HG03135 (cell line): ENCODE data around the gene GAREM2.

Experiments used
- ATAC-seq: cut with Tn5 transposase; IDR thresholded peaks from one replicate; pipeline ENCODE4 v1.9.1; 2021; ENCODE audit warnings: mild to moderate bottlenecking, moderate library complexity; ENCODE audit not compliant: unreplicated experiment

The GAREM2 gene

GRCh38 chr2:26185954-26186770 lies 13.3 kb downstream of the GAREM2 start:
- ATAC-seq: no peak

GRCh38 chr2:26187114-26187513 lies 14.2 kb downstream of the GAREM2 start:
- no peak for ATAC-seq

DNA sequence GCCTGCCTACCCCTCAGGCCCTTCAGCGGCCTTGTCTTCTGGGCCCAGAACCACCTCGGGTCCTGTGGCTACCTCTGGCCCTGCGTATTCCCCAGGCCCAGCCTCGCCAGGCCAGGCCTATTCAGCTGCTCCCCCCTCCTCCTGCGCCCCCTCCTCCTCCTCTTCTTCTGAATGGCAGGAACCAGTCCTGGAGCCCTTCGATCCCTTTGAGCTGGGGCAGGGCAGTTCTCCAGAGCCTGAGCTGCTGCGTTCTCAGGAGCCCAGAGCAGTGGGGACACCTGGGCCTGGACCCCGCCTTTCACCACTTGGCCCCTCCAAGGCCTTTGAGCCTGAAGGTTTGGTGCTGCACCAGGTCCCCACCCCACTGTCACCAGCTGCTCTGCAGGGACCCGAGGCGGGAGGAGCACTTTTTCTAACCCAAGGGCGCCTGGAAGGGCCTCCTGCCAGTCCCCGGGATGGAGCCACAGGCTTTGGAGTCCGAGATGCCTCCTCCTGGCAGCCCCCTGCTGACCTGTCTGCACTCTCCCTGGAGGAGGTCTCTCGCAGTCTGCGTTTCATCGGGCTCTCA lies 14.7 kb downstream of the GAREM2 start:
- no peak for ATAC-seq

DNA sequence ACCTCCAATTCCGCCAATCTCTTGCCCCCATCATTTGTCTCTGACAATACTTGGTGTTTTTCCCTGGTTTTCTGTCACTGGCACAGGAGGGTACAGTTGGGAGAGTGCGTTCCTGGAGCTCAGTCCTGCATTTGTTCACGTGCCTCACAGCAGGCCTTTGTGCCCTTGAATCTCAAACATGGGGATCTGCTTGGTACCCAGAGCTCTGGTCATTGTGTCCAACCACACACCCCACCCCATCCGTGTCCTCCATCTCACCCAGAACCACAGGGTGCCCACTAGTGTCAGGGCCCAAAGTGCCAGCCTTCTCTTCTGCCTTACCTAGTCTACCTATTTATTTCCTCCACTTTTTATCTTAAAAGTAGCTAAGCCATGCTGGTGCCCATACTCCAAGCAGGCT lies 16.2 kb downstream of the GAREM2 start:
- no peak for ATAC-seq

DNA sequence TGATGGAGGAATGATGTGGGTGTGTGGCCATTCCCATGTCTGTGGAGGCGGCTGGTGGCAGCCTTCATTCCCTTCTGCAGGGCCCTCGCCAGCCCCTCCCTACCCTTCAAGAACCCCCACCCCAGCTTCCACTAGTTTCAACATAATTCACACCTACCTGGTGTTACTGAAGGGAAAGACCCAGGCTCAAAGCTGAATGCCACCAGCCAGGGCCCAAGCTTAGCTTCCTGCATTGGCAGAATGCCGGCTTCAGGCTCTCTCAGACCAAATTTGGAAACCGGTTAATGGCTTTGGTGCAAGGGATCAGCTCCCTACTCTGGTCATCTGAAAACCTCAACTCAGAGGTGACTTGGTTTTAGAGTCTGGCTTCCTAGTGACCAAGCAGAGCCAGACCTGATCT lies 16.9 kb downstream of the GAREM2 start:
- no peak for ATAC-seq

GRCh38 chr2:26190369-26190768 lies 17.5 kb downstream of the GAREM2 start:
- no peak for ATAC-seq

DNA sequence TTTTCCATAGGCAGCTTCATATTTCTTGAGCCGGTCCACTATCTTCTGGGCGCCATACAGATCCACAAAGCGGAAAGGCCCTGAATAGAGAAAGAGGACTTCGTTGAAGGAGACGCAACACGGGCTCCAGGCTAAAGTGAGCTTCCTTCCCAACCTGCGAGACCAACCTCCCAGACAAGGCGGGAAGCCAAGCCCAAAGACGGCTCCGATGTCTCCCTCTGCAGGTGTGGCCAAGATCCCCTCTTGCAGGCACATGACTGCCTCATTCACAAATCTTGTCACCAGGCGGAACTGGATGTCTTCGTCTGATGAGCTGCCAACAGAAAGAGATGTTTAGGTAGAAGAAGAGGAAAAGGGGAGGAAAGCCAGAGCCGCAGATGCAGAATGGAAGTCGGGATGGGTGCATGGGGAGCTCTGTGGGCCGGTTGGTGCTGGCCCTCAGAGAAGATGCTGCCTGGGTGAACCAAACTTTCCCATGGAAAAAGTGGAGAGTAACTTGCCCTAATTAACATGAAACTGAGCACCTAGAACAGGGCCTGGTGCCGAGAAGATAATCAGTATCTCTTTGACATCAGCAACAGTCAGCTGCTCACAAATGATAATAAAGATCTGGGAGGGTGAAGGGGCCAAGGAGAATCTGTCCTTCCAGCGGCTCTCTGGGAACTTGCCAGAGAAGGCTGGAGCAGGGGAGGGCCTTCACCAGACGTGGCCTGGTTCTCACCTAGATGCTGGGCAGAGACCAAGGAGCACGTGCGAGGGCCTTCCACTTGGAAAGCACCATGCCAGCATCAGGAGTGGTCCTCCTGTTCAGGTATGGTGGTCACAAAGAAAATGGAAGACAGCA lies 18.6 kb downstream of the GAREM2 start:
- no peak for ATAC-seq

- ATAC-seq: no peak
These were observed 20.8 kb downstream of the GAREM2 start for GRCh38 chr2:26193578-26194231.

- no peak for ATAC-seq
These were observed 22.4 kb downstream of the GAREM2 start for GRCh38 chr2:26195040-26195984.

- no peak for ATAC-seq
These were observed 24.0 kb downstream of the GAREM2 start for GRCh38 chr2:26196683-26197418.

- ATAC-seq: no peak
These were observed 24.6 kb downstream of the GAREM2 start for GRCh38 chr2:26197516-26197915.

DNA sequence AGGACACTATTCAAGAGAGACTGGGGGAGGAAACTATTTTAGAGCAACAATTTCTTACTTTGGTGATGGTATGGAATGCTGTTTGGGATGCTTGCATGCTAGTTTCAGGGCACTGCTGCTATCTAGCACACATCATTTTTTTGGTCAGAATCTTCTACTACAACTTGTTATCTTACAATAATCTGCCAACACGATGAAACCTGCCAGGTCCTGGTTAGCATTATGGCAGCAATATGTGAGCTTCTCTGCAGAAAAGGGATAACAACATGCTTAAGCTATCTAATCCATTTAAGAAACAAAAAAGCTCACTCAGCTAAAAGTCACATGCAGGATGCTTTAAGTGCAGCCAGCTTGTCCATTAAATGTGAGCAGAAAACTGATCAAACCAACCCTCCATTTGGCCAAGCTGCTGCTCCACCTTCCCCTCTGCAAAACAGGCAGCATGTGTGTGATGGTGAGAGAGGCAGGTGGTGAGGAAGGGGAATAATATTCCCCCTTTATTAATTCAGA lies 30.1 kb downstream of the GAREM2 start:
- ATAC-seq: no peak

GRCh38 chr2:26203906-26204305 lies 31.0 kb downstream of the GAREM2 start:
- ATAC-seq: no peak

DNA sequence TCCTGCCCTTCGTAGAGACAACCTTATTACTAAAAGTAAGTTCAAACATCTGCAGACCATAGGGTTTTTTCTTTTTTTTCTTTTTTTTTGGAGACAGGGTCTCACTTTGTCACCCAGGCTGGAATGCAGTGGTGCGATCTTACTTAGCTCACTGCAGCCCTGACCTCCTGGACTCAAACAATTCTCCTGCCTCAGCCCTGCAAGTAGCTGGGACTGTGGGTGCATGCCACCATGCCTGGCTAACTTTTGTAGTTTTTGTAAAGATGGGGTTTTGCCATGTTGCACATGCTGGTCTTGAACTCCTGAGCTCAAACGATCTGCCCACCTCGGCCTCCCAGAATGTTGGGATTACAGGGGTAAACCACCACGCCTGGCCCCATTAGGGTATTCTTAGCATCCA lies 39.1 kb downstream of the GAREM2 start:
- no peak for ATAC-seq

- ATAC-seq: no peak
These were observed 41.9 kb downstream of the GAREM2 start for GRCh38 chr2:26214759-26215158.

DNA sequence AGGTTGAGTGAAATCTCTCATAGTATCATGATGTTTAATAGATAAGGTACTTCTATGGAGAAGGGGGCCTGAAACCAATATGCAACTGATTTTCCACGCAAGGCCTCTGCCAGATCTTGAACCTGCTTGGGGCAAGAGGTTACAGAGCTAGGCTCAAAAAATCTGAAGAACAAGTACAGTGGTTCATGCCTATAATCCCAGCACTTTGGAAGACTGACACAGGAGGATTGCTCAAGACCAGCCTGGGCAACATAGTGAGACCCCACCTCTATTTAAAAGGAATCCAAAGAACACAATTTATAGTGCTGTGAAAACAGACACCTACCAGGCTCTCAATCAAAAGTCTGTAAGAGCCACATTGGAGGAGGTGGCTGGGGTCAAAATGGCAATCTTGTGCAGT lies 42.9 kb downstream of the GAREM2 start:
- no peak for ATAC-seq

GRCh38 chr2:26216587-26216986 lies 43.7 kb downstream of the GAREM2 start:
- ATAC-seq: no peak

GRCh38 chr2:26217720-26218119 lies 44.8 kb downstream of the GAREM2 start:
- ATAC-seq: no peak

DNA sequence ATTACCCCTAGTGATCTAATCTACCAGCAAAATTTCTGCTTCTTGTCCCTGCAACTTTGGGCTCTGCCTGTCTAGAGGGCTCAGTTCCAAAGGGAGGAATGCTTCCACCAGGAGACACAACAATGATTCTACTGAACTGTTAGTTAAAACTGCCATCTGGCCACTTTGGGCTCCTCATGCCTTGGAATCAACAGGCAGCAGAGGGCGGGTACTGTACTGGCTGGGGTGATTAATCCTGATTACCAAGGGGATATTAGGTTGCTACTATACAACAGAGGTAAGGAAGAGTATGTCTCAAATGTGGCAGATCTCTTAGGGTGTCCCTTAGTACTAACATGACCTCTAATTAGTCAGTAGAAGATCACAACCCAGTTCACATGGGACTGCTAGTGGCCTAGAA lies 50.1 kb downstream of the GAREM2 start:
- no peak for ATAC-seq
